Prostate gland (tissue), 2 donors: ENCODE results near the gene PYCR2.

Experiments used
- POLR2A ChIP-seq: fragments of 450-650 bp; IDR thresholded peaks from one replicate; pipeline ENCODE4 v1.6.1; 2016; ENCODE audit warnings: antibody characterized with exemption, mild to moderate bottlenecking
- POLR2AphosphoS5 ChIP-seq: sonication (generic); formaldehyde crosslinking; IDR thresholded peaks from one replicate; pipeline ENCODE4 v1.6.1; 2017; ENCODE audit warnings: antibody characterized with exemption
- TF ChIP-seq, protein P1 (sequence below), 4 experiments: fragments of 200-600 bp in 2 of 4; fragments of 450-650 bp in 2 of 4; sonication (generic) in 2 of 4; IDR thresholded peaks; 1 replicate in 3 of 4; 2 replicates in 1 of 4; pipeline ENCODE4 v1.5.1; 2016 to 2019; ENCODE audit warnings: antibody characterized with exemption in 4 of 4, mild to moderate bottlenecking in 2 of 4, moderate library complexity in 2 of 4

DNA sequence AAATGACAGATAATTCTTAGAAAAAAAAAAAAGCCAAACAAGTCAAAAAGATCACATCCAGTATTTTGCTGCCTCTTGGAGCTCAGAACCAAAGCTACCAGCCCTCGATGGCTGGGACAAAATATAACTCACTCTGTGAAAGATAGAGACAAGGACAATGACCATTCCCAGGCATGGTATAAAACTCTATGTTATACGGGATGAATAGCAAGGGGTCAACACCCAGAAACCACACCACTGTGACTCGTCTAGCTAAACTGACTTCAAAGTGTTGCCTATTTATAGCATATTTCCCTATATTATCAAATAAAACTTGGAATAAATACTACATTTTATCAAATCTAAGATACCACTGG, 52.0 kb downstream of the PYCR2 start:
- TF ChIP-seq, protein P1, sequence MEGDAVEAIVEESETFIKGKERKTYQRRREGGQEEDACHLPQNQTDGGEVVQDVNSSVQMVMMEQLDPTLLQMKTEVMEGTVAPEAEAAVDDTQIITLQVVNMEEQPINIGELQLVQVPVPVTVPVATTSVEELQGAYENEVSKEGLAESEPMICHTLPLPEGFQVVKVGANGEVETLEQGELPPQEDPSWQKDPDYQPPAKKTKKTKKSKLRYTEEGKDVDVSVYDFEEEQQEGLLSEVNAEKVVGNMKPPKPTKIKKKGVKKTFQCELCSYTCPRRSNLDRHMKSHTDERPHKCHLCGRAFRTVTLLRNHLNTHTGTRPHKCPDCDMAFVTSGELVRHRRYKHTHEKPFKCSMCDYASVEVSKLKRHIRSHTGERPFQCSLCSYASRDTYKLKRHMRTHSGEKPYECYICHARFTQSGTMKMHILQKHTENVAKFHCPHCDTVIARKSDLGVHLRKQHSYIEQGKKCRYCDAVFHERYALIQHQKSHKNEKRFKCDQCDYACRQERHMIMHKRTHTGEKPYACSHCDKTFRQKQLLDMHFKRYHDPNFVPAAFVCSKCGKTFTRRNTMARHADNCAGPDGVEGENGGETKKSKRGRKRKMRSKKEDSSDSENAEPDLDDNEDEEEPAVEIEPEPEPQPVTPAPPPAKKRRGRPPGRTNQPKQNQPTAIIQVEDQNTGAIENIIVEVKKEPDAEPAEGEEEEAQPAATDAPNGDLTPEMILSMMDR (IDR thresholded peaks at IDR 0.05): no peak
- TF ChIP-seq POLR2A (no peak), POLR2AphosphoS5 (no peak)
